Ishikawa (cell line): ENCODE results near the gene YPEL3.

Experiments
- RAD21 ChIP-seq: IDR thresholded peaks from 2 replicates; pipeline ENCODE4 v1.6.1; 2012; ENCODE audit warnings: low read depth
- TAF1 ChIP-seq: IDR thresholded peaks from 2 replicates; pipeline ENCODE4 v1.6.1; 2012; ENCODE audit warnings: low read depth, mild to moderate bottlenecking
- ZBTB7A ChIP-seq: IDR thresholded peaks from 2 replicates; pipeline ENCODE4 v1.6.1; 2012; ENCODE audit warnings: low read depth
- TF ChIP-seq, protein P1 (sequence below): IDR thresholded peaks from 2 replicates; pipeline ENCODE4 v1.6.1; 2012

DNA sequence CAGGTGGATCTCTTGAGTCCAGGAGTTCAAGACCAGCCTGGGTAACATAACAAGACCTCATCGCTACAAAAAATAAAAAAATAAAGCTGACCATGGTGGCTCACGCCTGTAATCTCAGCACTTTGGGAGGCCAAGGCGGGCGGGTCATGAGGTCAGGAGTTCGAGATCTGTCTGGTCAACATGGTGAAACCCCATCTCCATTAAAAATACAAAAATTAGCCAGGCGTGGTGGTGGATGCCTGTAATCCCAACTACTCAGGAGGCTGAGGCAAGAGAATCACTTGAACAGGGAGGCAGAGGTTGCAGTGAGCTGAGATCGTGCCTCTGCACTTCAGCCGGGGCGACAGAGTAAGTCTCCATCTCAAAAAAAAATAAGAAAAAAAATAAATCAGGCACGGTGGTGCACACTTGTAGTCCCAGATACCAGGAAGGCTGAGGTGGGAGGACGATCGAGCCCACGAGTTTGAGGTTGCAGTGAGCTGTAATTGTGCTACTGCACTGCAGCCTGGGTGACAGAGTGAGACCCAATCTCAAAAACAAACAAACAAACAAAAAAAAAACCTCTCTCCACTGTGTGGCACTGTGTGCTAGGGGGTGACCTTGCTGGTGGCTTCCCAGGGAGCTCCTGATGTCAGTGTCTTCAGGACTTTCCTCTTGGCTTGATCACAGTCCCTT, 46.8 kb upstream of the YPEL3 start:
- TF ChIP-seq, protein P1, sequence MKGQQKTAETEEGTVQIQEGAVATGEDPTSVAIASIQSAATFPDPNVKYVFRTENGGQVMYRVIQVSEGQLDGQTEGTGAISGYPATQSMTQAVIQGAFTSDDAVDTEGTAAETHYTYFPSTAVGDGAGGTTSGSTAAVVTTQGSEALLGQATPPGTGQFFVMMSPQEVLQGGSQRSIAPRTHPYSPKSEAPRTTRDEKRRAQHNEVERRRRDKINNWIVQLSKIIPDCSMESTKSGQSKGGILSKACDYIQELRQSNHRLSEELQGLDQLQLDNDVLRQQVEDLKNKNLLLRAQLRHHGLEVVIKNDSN = no peak
- TF ChIP-seq ZBTB7A (no peak), TAF1 (no peak), RAD21 (peak; percentile 52)
